ENCODE measurements around the gene RPRML.
"Not testable (repeated sequence)": the region's sequence is repeated elsewhere in the genome, so short reads cannot be mapped to it uniquely, and the experiment has no call there.

The RPRML gene

GRCh38 chr17:46979147-46979863 lies at the start of gene RPRML:
Gene RPRML (minus strand): TSS chr17:46979253. CDS start chr17:46979007, 246 bp downstream.
- no peak for DNase-seq

DNA sequence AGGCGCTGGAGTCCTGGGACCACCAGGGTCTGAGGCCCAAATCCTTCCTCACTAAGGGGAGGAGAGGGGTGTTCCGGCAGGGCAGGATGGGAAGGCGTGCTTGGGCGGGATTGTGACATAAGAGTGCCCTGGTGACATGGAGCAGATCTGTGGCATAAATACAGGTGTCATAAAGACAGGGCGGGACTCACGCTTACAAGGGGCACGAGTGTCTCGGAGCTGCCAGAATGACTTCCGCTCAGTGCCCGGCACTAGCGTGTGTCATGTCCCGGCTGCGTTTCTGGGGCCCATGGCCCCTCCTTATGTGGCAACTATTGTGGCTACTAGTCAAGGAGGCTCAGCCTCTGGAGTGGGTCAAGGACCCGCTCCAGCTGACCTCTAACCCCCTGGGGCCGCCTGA lies 37.9 kb upstream of the RPRML start:
- not testable (repeated sequence) for DNase-seq

DNA sequence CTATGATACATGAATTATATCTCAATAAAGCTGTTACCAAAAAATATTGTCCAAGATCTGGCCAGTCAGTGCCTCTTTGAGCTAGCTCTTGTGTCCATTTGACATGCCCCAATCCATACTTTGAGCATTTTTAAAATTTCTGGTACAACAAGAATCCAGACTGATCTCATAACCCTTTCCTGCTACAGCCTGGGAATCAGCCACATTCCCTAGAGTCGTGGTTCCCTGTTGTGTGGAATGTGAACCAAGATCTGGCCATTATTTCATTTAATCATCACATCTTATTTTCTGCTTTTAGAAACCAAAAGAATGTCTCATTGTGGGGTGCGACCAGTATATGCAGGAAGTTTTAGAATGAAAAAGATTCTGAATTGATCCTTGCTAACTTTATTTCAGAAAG lies 34.3 kb upstream of the RPRML start:
- DNase-seq: no peak

DNA sequence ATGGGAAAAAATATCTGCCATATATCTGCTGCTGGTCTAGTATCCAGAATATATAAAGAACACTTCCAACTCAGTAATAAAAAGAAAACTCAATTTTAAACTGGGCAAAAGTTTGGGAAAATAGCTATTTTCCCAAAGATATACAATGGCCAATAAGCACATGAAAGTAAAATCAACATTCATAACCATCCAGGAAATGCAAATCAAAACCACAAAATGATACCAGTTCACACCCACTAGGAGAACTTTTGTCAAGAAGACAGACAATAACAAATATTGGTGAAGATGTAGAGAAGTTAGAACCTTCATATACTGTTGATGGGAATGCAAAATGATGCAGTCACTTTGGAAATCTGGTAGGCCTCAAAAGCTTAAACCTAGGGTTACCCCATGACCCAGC lies 33.4 kb upstream of the RPRML start:
- DNase-seq: no peak

DNA sequence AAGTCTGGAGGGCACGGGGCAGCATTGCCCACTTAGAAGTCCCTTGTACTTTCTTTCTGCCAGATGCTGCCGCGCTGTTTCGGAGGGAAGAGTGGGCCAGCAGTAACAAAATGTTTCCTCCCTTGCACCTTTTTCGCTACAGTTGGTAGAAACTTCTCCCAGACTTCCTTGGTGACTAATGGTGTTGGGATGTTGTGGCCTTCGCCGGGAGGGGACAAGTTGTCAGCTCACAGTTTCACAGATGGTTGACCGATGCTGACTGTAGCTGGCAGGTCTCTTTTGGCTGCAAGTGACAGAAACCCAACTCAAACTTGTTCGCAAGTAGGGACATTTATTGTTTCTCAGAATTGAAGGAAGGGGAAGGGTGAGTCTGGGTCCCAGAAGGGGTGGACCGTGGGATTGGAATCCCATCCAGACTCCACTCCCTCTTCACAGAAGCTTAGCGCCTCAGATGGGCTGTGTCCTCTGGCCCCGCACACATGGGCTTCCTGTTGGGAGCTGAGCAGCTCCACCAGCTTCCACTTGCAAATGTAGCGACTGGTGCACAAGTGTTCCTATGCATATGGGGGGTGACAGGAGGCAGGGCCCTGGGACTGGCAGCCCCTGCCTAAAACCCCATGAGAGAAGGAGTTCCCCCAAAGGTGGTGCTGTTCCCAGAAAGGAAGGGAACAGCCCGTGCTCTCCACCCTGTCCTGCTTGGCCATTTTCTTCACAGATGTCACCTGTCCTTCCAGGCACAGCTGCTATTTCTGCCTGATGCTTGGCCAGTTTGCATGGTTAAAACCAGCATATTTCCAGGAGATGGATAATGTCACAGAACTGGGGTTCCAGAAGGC lies 30.9 kb upstream of the RPRML start:
- no peak for DNase-seq

GRCh38 chr17:47004906-47005305 lies 25.9 kb upstream of the RPRML start:
- DNase-seq: no peak

- DNase-seq: not testable (repeated sequence)
These were observed 24.8 kb upstream of the RPRML start for GRCh38 chr17:47003864-47004263.

GRCh38 chr17:46995841-46996571 lies 17.0 kb upstream of the RPRML start:
- DNase-seq: no peak

DNA sequence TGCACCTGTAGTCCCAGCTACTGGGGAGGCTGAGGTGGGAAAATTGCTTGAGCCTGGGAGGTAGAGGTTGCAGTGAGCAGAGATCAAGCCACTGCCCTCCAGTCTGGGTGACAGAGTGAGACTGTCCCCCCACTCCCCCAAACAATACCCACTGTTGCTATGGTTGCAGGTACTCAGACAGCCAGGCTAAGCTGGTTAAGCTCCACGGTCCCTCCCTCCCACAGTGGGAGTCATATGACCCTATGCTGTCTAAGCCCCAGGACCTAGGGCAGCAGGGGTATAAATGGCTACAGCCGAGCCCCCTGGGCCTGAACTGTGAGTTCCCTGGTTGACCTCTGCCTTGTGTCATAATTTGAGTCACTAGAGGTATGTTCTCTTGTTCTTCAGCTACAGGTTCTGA lies 15.9 kb upstream of the RPRML start:
- DNase-seq: no peak

DNA sequence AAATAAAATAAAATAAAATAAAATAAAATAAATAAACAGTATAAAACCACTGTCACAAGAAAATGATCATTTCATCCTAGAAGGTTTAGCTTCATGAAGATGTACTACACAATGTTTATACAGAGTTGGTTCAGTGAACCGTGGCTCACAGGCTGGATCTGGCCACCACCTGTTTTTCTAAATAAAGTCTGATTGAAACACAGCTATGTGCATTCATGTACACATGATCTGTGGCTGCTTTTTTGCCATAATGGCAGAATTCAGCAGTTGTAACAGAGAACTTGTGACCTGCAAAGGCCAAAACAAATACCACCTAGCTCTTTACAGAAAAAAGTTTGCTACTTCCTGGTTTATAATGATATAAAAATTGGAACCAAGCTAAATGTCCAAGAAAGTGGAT lies 12.6 kb upstream of the RPRML start:
- no peak for DNase-seq

GRCh38 chr17:46989637-46990431 lies 10.8 kb upstream of the RPRML start:
- DNase-seq: no peak

GRCh38 chr17:46987927-46988326 lies 8.9 kb upstream of the RPRML start:
- not testable (repeated sequence) for DNase-seq

GRCh38 chr17:46986366-46986765 lies 7.3 kb upstream of the RPRML start:
- DNase-seq: no peak

- no peak for DNase-seq
These were observed 5.8 kb upstream of the RPRML start for GRCh38 chr17:46984892-46985291.

- no peak for DNase-seq
These were observed 5.3 kb upstream of the RPRML start for GRCh38 chr17:46984341-46984740.

- DNase-seq: no peak
These were observed 4.7 kb upstream of the RPRML start for GRCh38 chr17:46983782-46984181.

- no peak for DNase-seq
These were observed 3.5 kb upstream of the RPRML start for GRCh38 chr17:46982577-46982976.

DNA sequence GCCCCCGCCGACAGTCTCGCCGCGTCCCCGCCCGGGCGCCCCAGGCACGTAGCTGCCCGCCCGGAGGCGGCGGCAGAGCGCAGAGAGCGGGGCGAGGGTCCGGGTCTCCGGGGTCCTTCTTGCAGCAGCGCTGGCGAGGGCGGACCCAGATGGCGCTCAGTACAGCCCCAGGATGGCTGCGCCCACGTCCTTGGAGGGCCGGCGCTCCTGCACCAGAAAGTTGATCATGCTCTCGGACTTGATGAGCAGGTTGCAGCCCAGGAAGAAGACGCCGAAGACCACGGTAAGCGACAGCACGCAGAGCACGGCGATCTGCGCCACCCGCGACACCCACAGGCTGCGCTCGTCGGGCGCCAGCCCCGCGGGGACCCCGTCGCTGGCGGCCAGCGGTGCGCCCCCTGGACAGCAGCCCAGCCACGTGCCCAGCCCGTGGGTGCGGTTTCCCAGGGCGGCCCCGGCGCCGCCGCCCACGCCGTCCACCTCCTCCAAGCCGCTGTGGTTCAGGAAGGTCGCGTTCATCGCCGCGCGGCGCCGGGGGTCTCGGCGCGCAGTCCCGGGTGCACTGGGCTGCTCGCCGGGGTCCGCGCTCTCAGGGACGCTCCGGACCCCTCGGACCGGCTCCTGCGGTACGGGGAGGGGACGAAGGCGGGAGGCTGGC lies 435 bp downstream of the RPRML start:
- no peak for DNase-seq

GRCh38 chr17:46977750-46978488 lies 1.1 kb downstream of the RPRML start:
- no peak for DNase-seq

- no peak for DNase-seq
These were observed 1.7 kb downstream of the RPRML start for GRCh38 chr17:46977348-46977747.

- no peak for DNase-seq
These were observed 2.3 kb downstream of the RPRML start for GRCh38 chr17:46976626-46977270.
